HepG2 (cell line): ENCODE data around the gene OTUB2.

Experiments
- JUN ChIP-seq: sonication (generic); formaldehyde crosslinking; IDR thresholded peaks from 2 replicates; pipeline ENCODE4 v1.4.0; 2020; ENCODE audit warnings: mild to moderate bottlenecking, missing genetic modification reagents
- SMC3 ChIP-seq: IDR thresholded peaks from 2 replicates; pipeline ENCODE4 v1.6.1; 2011; ENCODE audit warnings: low read length, improper control_type of control experiment
- ZKSCAN5 ChIP-seq: sonication (generic); formaldehyde crosslinking; IDR thresholded peaks from 2 replicates; pipeline ENCODE4 v1.5.1; 2020; ENCODE audit warnings: mild to moderate bottlenecking, missing genetic modification reagents
- TF ChIP-seq, protein P1 (sequence below): sonication (generic); formaldehyde crosslinking; IDR thresholded peaks from 2 replicates; pipeline ENCODE4 v1.4.0; 2020; ENCODE audit warnings: missing genetic modification reagents

DNA sequence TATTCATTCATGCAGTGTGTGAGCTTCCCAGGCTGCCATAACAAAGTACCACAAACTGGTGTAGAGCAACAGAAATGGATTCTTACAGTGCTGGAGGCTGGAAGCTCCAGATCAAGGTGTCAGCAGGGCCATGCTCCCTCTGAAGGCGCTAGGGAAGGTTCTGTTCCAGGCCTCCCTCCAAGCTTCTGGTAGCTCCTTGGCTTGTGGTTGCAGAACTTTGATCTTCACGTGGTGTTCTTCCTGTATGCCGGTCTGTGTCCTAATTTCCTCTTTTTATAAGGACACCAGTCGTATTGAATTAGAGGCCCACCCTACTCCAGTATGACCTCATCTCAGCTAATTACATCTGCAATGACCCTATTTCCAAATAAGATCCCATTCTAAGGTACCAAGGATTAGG is 3.1 kb downstream of the OTUB2 start:
- TF ChIP-seq, protein P1, sequence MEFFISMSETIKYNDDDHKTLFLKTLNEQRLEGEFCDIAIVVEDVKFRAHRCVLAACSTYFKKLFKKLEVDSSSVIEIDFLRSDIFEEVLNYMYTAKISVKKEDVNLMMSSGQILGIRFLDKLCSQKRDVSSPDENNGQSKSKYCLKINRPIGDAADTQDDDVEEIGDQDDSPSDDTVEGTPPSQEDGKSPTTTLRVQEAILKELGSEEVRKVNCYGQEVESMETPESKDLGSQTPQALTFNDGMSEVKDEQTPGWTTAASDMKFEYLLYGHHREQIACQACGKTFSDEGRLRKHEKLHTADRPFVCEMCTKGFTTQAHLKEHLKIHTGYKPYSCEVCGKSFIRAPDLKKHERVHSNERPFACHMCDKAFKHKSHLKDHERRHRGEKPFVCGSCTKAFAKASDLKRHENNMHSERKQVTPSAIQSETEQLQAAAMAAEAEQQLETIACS (CRISPR knock-in tag) = no peak
- TF ChIP-seq SMC3 (no peak), ZKSCAN5 (no peak), JUN (CRISPR knock-in tag) (no peak)
